ENCODE data around the gene RPS4Y1.

DNA sequence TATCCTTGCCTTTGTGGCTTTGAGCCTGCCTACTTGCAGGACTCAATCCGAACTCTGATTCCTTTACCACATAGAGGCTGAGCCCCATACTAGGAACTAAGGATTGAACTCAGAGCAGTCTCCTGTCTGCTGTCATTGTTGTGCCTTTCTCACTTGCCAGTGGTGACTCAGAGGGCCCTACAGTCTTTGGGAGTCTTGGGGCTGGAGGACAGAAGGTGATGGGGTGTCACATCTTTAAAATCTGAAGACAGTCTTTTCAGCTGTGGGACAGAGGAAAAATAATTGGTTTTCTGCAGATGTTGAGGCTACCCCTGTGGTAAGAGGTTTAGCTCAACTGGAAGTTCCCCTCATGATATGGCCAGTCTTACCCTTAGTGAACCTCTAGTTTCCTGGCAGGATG lies 8.0 kb downstream of the RPS4Y1 start:
- TF ChIP-seq EP300 (IDR thresholded peaks at IDR 0.05) = no peak
- TF ChIP-seq, protein P1, sequence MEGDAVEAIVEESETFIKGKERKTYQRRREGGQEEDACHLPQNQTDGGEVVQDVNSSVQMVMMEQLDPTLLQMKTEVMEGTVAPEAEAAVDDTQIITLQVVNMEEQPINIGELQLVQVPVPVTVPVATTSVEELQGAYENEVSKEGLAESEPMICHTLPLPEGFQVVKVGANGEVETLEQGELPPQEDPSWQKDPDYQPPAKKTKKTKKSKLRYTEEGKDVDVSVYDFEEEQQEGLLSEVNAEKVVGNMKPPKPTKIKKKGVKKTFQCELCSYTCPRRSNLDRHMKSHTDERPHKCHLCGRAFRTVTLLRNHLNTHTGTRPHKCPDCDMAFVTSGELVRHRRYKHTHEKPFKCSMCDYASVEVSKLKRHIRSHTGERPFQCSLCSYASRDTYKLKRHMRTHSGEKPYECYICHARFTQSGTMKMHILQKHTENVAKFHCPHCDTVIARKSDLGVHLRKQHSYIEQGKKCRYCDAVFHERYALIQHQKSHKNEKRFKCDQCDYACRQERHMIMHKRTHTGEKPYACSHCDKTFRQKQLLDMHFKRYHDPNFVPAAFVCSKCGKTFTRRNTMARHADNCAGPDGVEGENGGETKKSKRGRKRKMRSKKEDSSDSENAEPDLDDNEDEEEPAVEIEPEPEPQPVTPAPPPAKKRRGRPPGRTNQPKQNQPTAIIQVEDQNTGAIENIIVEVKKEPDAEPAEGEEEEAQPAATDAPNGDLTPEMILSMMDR (IDR thresholded peaks at IDR 0.05) = no peak
- no peak for TF ChIP-seq POLR2A (IDR thresholded peaks at IDR 0.05; ENCODE audit: low read depth)
- TF ChIP-seq POLR2AphosphoS5 (IDR thresholded peaks at IDR 0.05) = no peak

Data from esophagus muscularis mucosa (tissue), 4 donors.